HepG2 (cell line): ENCODE measurements around the gene TSHZ2. TPM values are rescaled to one million over a fixed set of nuclear protein-coding genes. Genes with fewer than 3 reads are reported as not detected.

Experiments
- AHR ChIP-seq: IDR thresholded peaks from 2 replicates; pipeline ENCODE4 v1.6.1; 2018; ENCODE audit warnings: missing genetic modification reagents, missing compliant biosample characterization
- ATAD3A ChIP-seq: sonication (generic); formaldehyde crosslinking; IDR thresholded peaks from 2 replicates; pipeline ENCODE4 v1.4.0; 2020; ENCODE audit warnings: missing genetic modification reagents
- CEBPG ChIP-seq: IDR thresholded peaks from 2 replicates; pipeline ENCODE4 v1.6.1; 2016
- DR1 ChIP-seq: sonication (generic); formaldehyde crosslinking; IDR thresholded peaks from 2 replicates; pipeline ENCODE4 v1.8.0; 2021; ENCODE audit warnings: mild to moderate bottlenecking, missing genetic modification reagents, inconsistent platforms
- GZF1 ChIP-seq: sonication (generic); formaldehyde crosslinking; IDR thresholded peaks from 2 replicates; pipeline ENCODE4 v1.5.1; 2020; ENCODE audit warnings: mild to moderate bottlenecking, missing genetic modification reagents
- HDAC2 ChIP-seq: sonication (generic); formaldehyde crosslinking; IDR thresholded peaks from 2 replicates; pipeline ENCODE4 v1.4.0; 2020; ENCODE audit warnings: missing genetic modification reagents
- HES4 ChIP-seq: sonication (generic); formaldehyde crosslinking; IDR thresholded peaks from 2 replicates; pipeline ENCODE4 v1.9.0; 2021; ENCODE audit warnings: mild to moderate bottlenecking, missing genetic modification reagents, borderline replicate concordance
- HMGXB3 ChIP-seq: sonication (generic); formaldehyde crosslinking; IDR thresholded peaks from 2 replicates; pipeline ENCODE4 v1.4.0; 2020; ENCODE audit warnings: missing genetic modification reagents, borderline replicate concordance
- MIER3 ChIP-seq: IDR thresholded peaks from 2 replicates; pipeline ENCODE4 v1.6.1; 2016; ENCODE audit warnings: missing compliant biosample characterization, borderline replicate concordance
- NFYB ChIP-seq: sonication (generic); formaldehyde crosslinking; IDR thresholded peaks from 2 replicates; pipeline ENCODE4 v1.4.0; 2020; ENCODE audit warnings: missing genetic modification reagents
- NR2F1 ChIP-seq, 2 experiments: fragments of 450-650 bp in 1 of 2; formaldehyde crosslinking in 1 of 2; IDR thresholded peaks; 2 replicates each; pipeline versions ENCODE4 v1.5.0 to v1.6.1; 2016 to 2020; ENCODE audit warnings: mild to moderate bottlenecking in 1 of 2, missing compliant biosample characterization in 1 of 2, missing genetic modification reagents in 1 of 2, moderate library complexity in 1 of 2
- SATB2 ChIP-seq: sonication (generic); formaldehyde crosslinking; IDR thresholded peaks from 2 replicates; pipeline ENCODE4 v1.5.0; 2020; ENCODE audit warnings: missing genetic modification reagents
- YY1 ChIP-seq: IDR thresholded peaks from 2 replicates; pipeline ENCODE4 v1.6.1; 2011; ENCODE audit warnings: low read length, low read depth, moderate library complexity, mild to moderate bottlenecking; ENCODE audit not compliant: insufficient read depth, insufficient replicate concordance
- ZBTB43 ChIP-seq: sonication (generic); formaldehyde crosslinking; conservative IDR thresholded peaks from 2 replicates; pipeline ENCODE4 v1.4.0; 2020; ENCODE audit warnings: missing genetic modification reagents
- ZFP41 ChIP-seq: sonication (generic); formaldehyde crosslinking; IDR thresholded peaks from 2 replicates; pipeline ENCODE4 v1.4.0; 2020; ENCODE audit warnings: mild to moderate bottlenecking, missing genetic modification reagents, borderline replicate concordance
- ZNF512 ChIP-seq: sonication (generic); formaldehyde crosslinking; IDR thresholded peaks from 2 replicates; pipeline ENCODE4 v1.4.0; 2020; ENCODE audit warnings: mild to moderate bottlenecking, missing genetic modification reagents
- ZNF569 ChIP-seq: sonication (generic); formaldehyde crosslinking; IDR thresholded peaks from 2 replicates; pipeline ENCODE4 v1.5.0; 2020; ENCODE audit warnings: mild to moderate bottlenecking, missing genetic modification reagents, moderate library complexity, borderline replicate concordance
- ZNF597 ChIP-seq: sonication (generic); formaldehyde crosslinking; IDR thresholded peaks from 2 replicates; pipeline ENCODE4 v1.5.0; 2020; ENCODE audit warnings: missing genetic modification reagents
- ZNF615 ChIP-seq: sonication (generic); formaldehyde crosslinking; IDR thresholded peaks from 2 replicates; pipeline ENCODE4 v1.5.0; 2020; ENCODE audit warnings: mild to moderate bottlenecking, missing genetic modification reagents, borderline replicate concordance
- ZNF639 ChIP-seq: conservative IDR thresholded peaks from 2 replicates; pipeline ENCODE4 v1.6.1; 2018; ENCODE audit warnings: missing genetic modification reagents
- ZNF672 ChIP-seq: sonication (generic); formaldehyde crosslinking; IDR thresholded peaks from 2 replicates; pipeline ENCODE4 v1.8.1; 2022; ENCODE audit warnings: missing genetic modification reagents
- ZNF878 ChIP-seq: sonication (generic); formaldehyde crosslinking; IDR thresholded peaks from 2 replicates; pipeline ENCODE4 v1.8.1; 2023; ENCODE audit warnings: mild to moderate bottlenecking, missing genetic modification reagents, moderate library complexity
- polyA plus RNA-seq, 8 experiments: library from polyadenylated mRNA; depleted of rRNA in 3 of 8; stranded (reverse) in 7 of 8; unstranded in 1 of 8; fragments of >200 nt; fragmentation: Illumina TruSeq in 4 of 8; extraction: Trizol in 4 of 8; gene quantifications; 2 replicates each; pipeline versions ENCODE4 v1.2.1 to v1.2.3, GENCODE V29; 2011 to 2016; ENCODE audit warnings: low read depth in 4 of 8, missing spikeins in 1 of 8, mixed read lengths in 1 of 8; ENCODE audit not compliant: insufficient read depth in 1 of 8
- total RNA-seq, 5 experiments: library from RNA; depleted of rRNA; stranded (reverse); fragments of >200 nt; fragmentation: Illumina TruSeq; extraction: Trizol; gene quantifications; 2 replicates each; pipeline ENCODE4 v1.2.3, GENCODE V29; 2016; ENCODE audit warnings: low read depth in 1 of 5

The TSHZ2 gene
- total and polyA plus RNA-seq, 2 of the 13 experiments (the other 11 are each of a cell fraction or from before 2014, with no cell fraction given): 0.01 TPM; not detected in 1

GRCh38 chr20:53492212-53492611 lies 520.1 kb downstream of the TSHZ2 start (continued):
- TF ChIP-seq ZNF569 (CRISPR knock-in tag) (no peak), NFYB (CRISPR knock-in tag) (no peak), ZNF597 (CRISPR knock-in tag) (no peak), ZNF615 (CRISPR knock-in tag) (no peak), HDAC2 (CRISPR knock-in tag) (no peak), YY1 (no peak), SATB2 (CRISPR knock-in tag) (no peak), ZNF512 (no peak), ZFP41 (no peak), DR1 (CRISPR knock-in tag) (no peak), ZBTB43 (CRISPR knock-in tag) (no peak), ZNF672 (CRISPR knock-in tag) (no peak), GZF1 (no peak), HMGXB3 (CRISPR knock-in tag) (no peak), CEBPG (CRISPR knock-in tag) (peak; percentile 81), ATAD3A (CRISPR knock-in tag) (no peak), AHR (CRISPR knock-in tag) (no peak), ZNF639 (no peak), NR2F1 (CRISPR knock-in tag; IDR thresholded peaks at IDR 0.05) (no peak), HES4 (CRISPR knock-in tag) (no peak), ZNF878 (CRISPR knock-in tag) (no peak), MIER3 (CRISPR knock-in tag) (no peak)
